WTC11 (cell line): ENCODE results near the gene DYNLL1. TPM values are rescaled to one million over a fixed set of nuclear protein-coding genes. Genes with fewer than 3 reads are reported as not detected.

Experiments used
- ATAC-seq: fragments of 200-7000 bp; cut with Tn5 transposase; 2 replicates; pipeline ENCODE4 v1.10.0; 2021; ENCODE audit warnings: mild to moderate bottlenecking, moderate library complexity
- CTCF ChIA-PET: fragments of 300-600 bp; sonication (Branson Sonifier 250); formaldehyde crosslinking; loops from one replicate; lab custom pipeline; 2021; ENCODE audit warnings: antibody characterized with exemption; lab: Charles Lee
- POLR2A ChIA-PET: fragments of 350-600 bp; sonication (Branson Sonifier 250); formaldehyde crosslinking; loops from one replicate; lab custom pipeline; 2021; ENCODE audit warnings: antibody characterized with exemption; lab: Charles Lee
- DNase-seq: peaks from one replicate; pipeline ENCODE4 v3.0.0; 2021; ENCODE audit warnings: low spot score
- H3K27ac Mint-ChIP-seq: 2 replicates; pipeline ENCODE4 v1.8.0; 2021; ENCODE audit warnings: mixed read lengths
- H3K27me3 Mint-ChIP-seq: 2 replicates; pipeline ENCODE4 v1.8.0; 2021; ENCODE audit warnings: low read depth, mild to moderate bottlenecking, moderate library complexity, mixed read lengths
- H3K36me3 Mint-ChIP-seq: 2 replicates; pipeline ENCODE4 v1.8.0; 2021; ENCODE audit warnings: mixed read lengths
- H3K4me1 Mint-ChIP-seq: 2 replicates; pipeline ENCODE4 v1.8.0; 2022; ENCODE audit warnings: mixed read lengths
- H3K4me3 Mint-ChIP-seq: 2 replicates; pipeline ENCODE4 v1.8.0; 2021; ENCODE audit warnings: mild to moderate bottlenecking, moderate library complexity, mixed read lengths
- H3K9me3 Mint-ChIP-seq: 2 replicates; pipeline ENCODE4 v1.8.0; 2021; ENCODE audit warnings: mixed read lengths
- AR ChIP-seq: fragments of 250-450 bp; sonication (Bioruptor Pico); IDR thresholded peaks from 2 replicates; pipeline ENCODE4 v1.9.0; 2021; ENCODE audit warnings: mild to moderate bottlenecking
- ATF1 ChIP-seq: sonication (generic); formaldehyde crosslinking; IDR thresholded peaks from 2 replicates; pipeline ENCODE4 v1.8.1; 2023; ENCODE audit warnings: mild to moderate bottlenecking, moderate library complexity, missing genetic modification reagents
- CREB1 ChIP-seq: sonication (generic); formaldehyde crosslinking; IDR thresholded peaks from 2 replicates; pipeline ENCODE4 v1.8.0; 2023; ENCODE audit warnings: mild to moderate bottlenecking, missing genetic modification reagents
- E2F4 ChIP-seq: sonication (generic); formaldehyde crosslinking; IDR thresholded peaks from 2 replicates; pipeline ENCODE4 v1.8.1; 2022; ENCODE audit warnings: low read depth, mild to moderate bottlenecking, moderate library complexity, missing genetic modification reagents, borderline replicate concordance
- E2F5 ChIP-seq: sonication (generic); formaldehyde crosslinking; IDR thresholded peaks from 2 replicates; pipeline ENCODE4 v1.8.1; 2022; ENCODE audit warnings: mild to moderate bottlenecking, moderate library complexity, missing genetic modification reagents
- ESRRA ChIP-seq: sonication (generic); formaldehyde crosslinking; IDR thresholded peaks from 2 replicates; pipeline ENCODE4 v1.8.1; 2022; ENCODE audit warnings: mild to moderate bottlenecking, missing genetic modification reagents, borderline replicate concordance
- FOXP4 ChIP-seq: sonication (generic); formaldehyde crosslinking; IDR thresholded peaks from 2 replicates; pipeline ENCODE4 v1.8.0; 2022; ENCODE audit warnings: mild to moderate bottlenecking, missing genetic modification reagents
- GTF2I ChIP-seq: fragments of 250-450 bp; sonication (Bioruptor Pico); conservative IDR thresholded peaks from 2 replicates; pipeline ENCODE4 v1.4.0; 2021; ENCODE audit warnings: mild to moderate bottlenecking
- MYBL2 ChIP-seq: sonication (generic); formaldehyde crosslinking; IDR thresholded peaks from 2 replicates; pipeline ENCODE4 v1.8.1; 2023; ENCODE audit warnings: mild to moderate bottlenecking, moderate library complexity, missing genetic modification reagents
- NFYB ChIP-seq: sonication (generic); formaldehyde crosslinking; conservative IDR thresholded peaks from 2 replicates; pipeline ENCODE4 v1.8.0; 2022; ENCODE audit warnings: low read depth, missing genetic modification reagents
- PRDM15 ChIP-seq: sonication (generic); formaldehyde crosslinking; IDR thresholded peaks from 2 replicates; pipeline ENCODE4 v1.8.0; 2022; ENCODE audit warnings: missing genetic modification reagents
- PRRX2 ChIP-seq: fragments of 250-450 bp; sonication (Bioruptor Pico); IDR thresholded peaks from 2 replicates; pipeline ENCODE4 v1.8.0; 2021; ENCODE audit warnings: mild to moderate bottlenecking
- RELA ChIP-seq: sonication (generic); formaldehyde crosslinking; IDR thresholded peaks from 2 replicates; pipeline ENCODE4 v1.8.1; 2022; ENCODE audit warnings: missing genetic modification reagents, mild to moderate bottlenecking, borderline replicate concordance
- SMAD4 ChIP-seq: sonication (generic); formaldehyde crosslinking; IDR thresholded peaks from 2 replicates; pipeline ENCODE4 v1.8.0; 2022; ENCODE audit warnings: mild to moderate bottlenecking, missing genetic modification reagents
- SP1 ChIP-seq: sonication (generic); formaldehyde crosslinking; conservative IDR thresholded peaks from 2 replicates; pipeline ENCODE4 v1.8.1; 2022; ENCODE audit warnings: missing genetic modification reagents
- ZBTB21 ChIP-seq: sonication (generic); formaldehyde crosslinking; IDR thresholded peaks from 2 replicates; pipeline ENCODE4 v1.8.1; 2023; ENCODE audit warnings: mild to moderate bottlenecking, missing genetic modification reagents, borderline replicate concordance
- ZNF121 ChIP-seq: sonication (generic); formaldehyde crosslinking; IDR thresholded peaks from 2 replicates; pipeline ENCODE4 v1.8.0; 2023; ENCODE audit warnings: missing genetic modification reagents
- ZNF423 ChIP-seq: fragments of 250-450 bp; sonication (Bioruptor Pico); IDR thresholded peaks from 2 replicates; pipeline ENCODE4 v2.1.2; 2022; ENCODE audit warnings: mild to moderate bottlenecking, moderate library complexity
- ZNF512 ChIP-seq: sonication (generic); formaldehyde crosslinking; IDR thresholded peaks from 2 replicates; pipeline ENCODE4 v1.8.1; 2022; ENCODE audit warnings: missing genetic modification reagents, borderline replicate concordance
- total RNA-seq: library from RNA; stranded (reverse); gene quantifications from 3 replicates; pipeline ENCODE4 v1.2.3, GENCODE V29; 2021

The DYNLL1 gene
- total RNA-seq, 1 experiment from 2014 or later, result 327 TPM

GRCh38 chr12:120542166-120542565 lies 46.3 kb downstream of the DYNLL1 start:
- TF ChIP-seq E2F4 (no peak), ZNF121 (peak; percentile 85)
- POLR2A ChIA-PET, result no interaction called here
- H3K36me3 Mint-ChIP-seq, result peaks cover 25% of the 10 kb centered on the region
- CTCF ChIA-PET, result no interaction called here
- H3K27me3 Mint-ChIP-seq, result no peaks in the 10 kb centered on the region
- no peak overlapping the region for H3K4me3 Mint-ChIP-seq
- no peak for ATAC-seq
- H3K27ac Mint-ChIP-seq, result no peak overlapping the region
- peaks cover 12% of the 10 kb centered on the region for H3K4me1 Mint-ChIP-seq
- DNase-seq, result no peak
- no peaks in the 10 kb centered on the region for H3K9me3 Mint-ChIP-seq

- H3K36me3 Mint-ChIP-seq, result peaks cover 15% of the 10 kb centered on the region
- H3K27me3 Mint-ChIP-seq, result no peaks in the 10 kb centered on the region
- TF ChIP-seq SMAD4 (no peak), FOXP4 (CRISPR knock-in tag) (no peak), GTF2I (CRISPR knock-in tag) (no peak), PRDM15 (CRISPR knock-in tag) (no peak)
- H3K9me3 Mint-ChIP-seq, result no peaks in the 10 kb centered on the region
- ChIA-PET POLR2A (interaction anchor here (0.7 kb wide), 1 partner anchor 743 kb away, joined by 3 read pairs; no protein-coding TSS in a partner anchor), CTCF (interaction anchor here (0.7 to 1.2 kb wide), 2 partner anchors 81 to 87 kb away, joined by 3 read pairs; no protein-coding TSS in a partner anchor)
- DNase-seq (no peak), ATAC-seq (no peak)
- H3K27ac Mint-ChIP-seq, result no peak overlapping the region
- no peak overlapping the region for H3K4me3 Mint-ChIP-seq
- H3K4me1 Mint-ChIP-seq, result no peaks in the 10 kb centered on the region
Observed at GRCh38 chr12:120544691-120545090, 48.8 kb downstream of the DYNLL1 start.

- H3K27ac Mint-ChIP-seq, result peak overlapping the region; percentile 71
- H3K27me3 Mint-ChIP-seq, result no peaks in the 10 kb centered on the region
- TF ChIP-seq ATF1, result no peak
- TF ChIP-seq SP1 (CRISPR knock-in tag), result no peak
- no peak for TF ChIP-seq ZNF512
- no peak for TF ChIP-seq E2F5
- TF ChIP-seq RELA (CRISPR knock-in tag), result no peak
- TF ChIP-seq NFYB (CRISPR knock-in tag), result no peak
- no peak for TF ChIP-seq MYBL2 (CRISPR knock-in tag)
- TF ChIP-seq PRRX2 (CRISPR knock-in tag), result no peak
- no peak for TF ChIP-seq ZBTB21 (CRISPR knock-in tag)
- TF ChIP-seq AR, result no peak
- TF ChIP-seq ZNF423 (CRISPR knock-in tag), result no peak
- TF ChIP-seq CREB1, result no peak
- TF ChIP-seq ESRRA (CRISPR knock-in tag), result no peak
- TF ChIP-seq, all 79 proteins: peak for 0
- ATAC-seq (no peak), DNase-seq (no peak)
- ChIA-PET CTCF (interaction anchor here (0.9 kb wide), 1 partner anchor 41 kb away, joined by 3 read pairs; no protein-coding TSS in a partner anchor), POLR2A (no interaction called here)
- Mint-ChIP-seq H3K4me3 (no peak overlapping the region), H3K9me3 (no peaks in the 10 kb centered on the region), H3K36me3 (peaks cover 8% of the 10 kb centered on the region), H3K4me1 (no peaks in the 10 kb centered on the region)
Observed at GRCh38 chr12:120546050-120546386, 50.1 kb downstream of the DYNLL1 start.
